Mesenchymal stem cell (in vitro differentiated cells and primary cell): ENCODE results near the gene GSAP.

Experiments
- DNase-seq: peaks from one replicate; pipeline ENCODE4 v3.0.0-alpha.2; 2013
- H2AFZ ChIP-seq: one replicate; pipeline ENCODE4 v1.6.1; 2013; ENCODE audit warnings: low read depth, mild to moderate bottlenecking, control low read depth, inconsistent platforms, low read length, moderate library complexity
- H2AK5ac ChIP-seq: 2 replicates; pipeline ENCODE4 v1.6.1; 2013; ENCODE audit warnings: low read length, moderate library complexity, mild to moderate bottlenecking, inconsistent platforms; ENCODE audit not compliant: severe bottlenecking
- H2BK120ac ChIP-seq: one replicate; pipeline ENCODE4 v1.6.1; 2013; ENCODE audit warnings: low read depth, mild to moderate bottlenecking, inconsistent platforms, low read length, moderate library complexity
- H2BK12ac ChIP-seq, 2 experiments: one replicate each; pipeline ENCODE4 v1.6.1; 2013; ENCODE audit warnings: inconsistent platforms in 2 of 2, low read length in 2 of 2, mild to moderate bottlenecking in 2 of 2, moderate library complexity in 2 of 2, control low read depth in 1 of 2
- H2BK15ac ChIP-seq: one replicate; pipeline ENCODE4 v1.6.1; 2013; ENCODE audit warnings: mild to moderate bottlenecking, low read depth, inconsistent platforms; ENCODE audit not compliant: poor library complexity, severe bottlenecking
- H2BK5ac ChIP-seq: 2 replicates; pipeline ENCODE4 v1.6.1; 2013; ENCODE audit warnings: low read depth, mild to moderate bottlenecking, low read length, control low read depth, inconsistent platforms; ENCODE audit not compliant: poor library complexity, severe bottlenecking
- H3K14ac ChIP-seq, 2 experiments: one replicate each; pipeline ENCODE4 v1.6.1; 2013; ENCODE audit warnings: inconsistent platforms in 2 of 2, low read length in 2 of 2, control low read depth in 1 of 2, mild to moderate bottlenecking in 1 of 2, moderate library complexity in 1 of 2
- H3K18ac ChIP-seq, 2 experiments: one replicate each; pipeline ENCODE4 v1.6.1; 2013; ENCODE audit warnings: inconsistent platforms in 2 of 2, low read length in 2 of 2, control low read depth in 1 of 2, low read depth in 1 of 2, mild to moderate bottlenecking in 1 of 2
- H3K23ac ChIP-seq, 2 experiments: one replicate each; pipeline ENCODE4 v1.6.1; 2013; ENCODE audit warnings: inconsistent platforms in 2 of 2, low read length in 2 of 2, mild to moderate bottlenecking in 2 of 2, moderate library complexity in 2 of 2, control low read depth in 1 of 2
- H3K27ac ChIP-seq: 2 replicates; pipeline ENCODE4 v1.5.1; 2013; ENCODE audit warnings: mild to moderate bottlenecking, moderate library complexity, low read length, control low read depth, inconsistent platforms; ENCODE audit not compliant: poor library complexity, severe bottlenecking
- H3K27me3 ChIP-seq, 2 experiments: 2 replicates each; pipeline versions ENCODE4 v1.6.1 to v1.7.0; 2013; ENCODE audit warnings: low read length in 2 of 2, mild to moderate bottlenecking in 2 of 2, moderate library complexity in 2 of 2, control low read depth in 1 of 2, inconsistent platforms in 1 of 2; ENCODE audit not compliant: control insufficient read depth in 1 of 2, insufficient read depth in 1 of 2
- H3K36me3 ChIP-seq, 2 experiments: 2 replicates each; pipeline versions ENCODE4 v1.6.1 to v1.7.0; 2013; ENCODE audit warnings: low read length in 2 of 2, control low read depth in 1 of 2, inconsistent platforms in 1 of 2, low read depth in 1 of 2, mild to moderate bottlenecking in 1 of 2; ENCODE audit not compliant: insufficient read depth in 2 of 2, control insufficient read depth in 1 of 2
- H3K4ac ChIP-seq, 2 experiments: one replicate each; pipeline ENCODE4 v1.6.1; 2013; ENCODE audit warnings: inconsistent platforms in 2 of 2, low read length in 2 of 2, mild to moderate bottlenecking in 2 of 2, moderate library complexity in 2 of 2, control low read depth in 1 of 2, low read depth in 1 of 2
- H3K4me1 ChIP-seq: 2 replicates; pipeline ENCODE4 v1.6.1; 2013; ENCODE audit warnings: low read depth, low read length, control low read depth; ENCODE audit not compliant: control insufficient read depth, insufficient read depth
- H3K4me2 ChIP-seq: 2 replicates; pipeline ENCODE4 v1.6.1; 2013; ENCODE audit warnings: low read length, mild to moderate bottlenecking, inconsistent platforms; ENCODE audit not compliant: poor library complexity, severe bottlenecking
- H3K4me3 ChIP-seq, 2 experiments: 2 replicates each; pipeline versions ENCODE4 v1.5.1 to v1.7.0; 2013; ENCODE audit warnings: low read length in 2 of 2, mild to moderate bottlenecking in 2 of 2, control low read depth in 1 of 2, low read depth in 1 of 2; ENCODE audit not compliant: insufficient read depth in 1 of 2
- H3K79me1 ChIP-seq: replicated peaks from 2 replicates; pipeline ENCODE4 v1.6.1; 2013; ENCODE audit warnings: mild to moderate bottlenecking, control low read depth, low read length, inconsistent platforms; ENCODE audit not compliant: poor library complexity, severe bottlenecking
- H3K9ac ChIP-seq: 2 replicates; pipeline ENCODE4 v1.7.0; 2013; ENCODE audit warnings: mild to moderate bottlenecking, low read length, moderate library complexity
- H3K9me3 ChIP-seq: 2 replicates; pipeline ENCODE4 v1.7.0; 2013; ENCODE audit warnings: mild to moderate bottlenecking, low read length; ENCODE audit not compliant: control insufficient read depth
- H4K8ac ChIP-seq: one replicate; pipeline ENCODE4 v1.6.1; 2013; ENCODE audit warnings: inconsistent platforms, mild to moderate bottlenecking, low read length, moderate library complexity
- H4K91ac ChIP-seq: one replicate; pipeline ENCODE4 v1.6.1; 2013; ENCODE audit warnings: mild to moderate bottlenecking, low read length, inconsistent platforms
- WGBS: methylation state at CpG from one replicate; pipeline ENCODE4 v1.1.7; 2013; ENCODE audit warnings: mixed read lengths; 5-methylcytosine and 5-hydroxymethylcytosine counted together

GSAP gene

DNA sequence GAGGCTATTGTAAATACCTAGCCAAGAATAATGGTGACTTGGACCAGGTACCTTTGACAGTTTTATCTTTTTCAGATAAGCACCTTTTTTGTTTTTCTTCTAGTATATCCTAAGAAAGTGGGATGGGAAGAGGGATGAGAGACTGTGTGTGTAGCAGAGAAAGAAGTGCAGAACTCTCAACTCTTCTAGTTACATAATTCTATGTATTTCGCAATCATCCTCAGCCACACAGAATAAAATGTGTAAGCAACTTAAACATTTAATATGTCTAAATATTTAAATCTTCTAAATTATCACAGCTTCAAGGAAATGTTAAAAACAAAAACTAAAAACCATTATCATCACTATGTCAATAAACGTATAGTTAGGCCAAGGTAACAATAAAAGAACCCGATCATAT lies 42.6 kb upstream of the GSAP start:
- H3K36me3 ChIP-seq: no peaks in the 10 kb centered on the region
- no peak overlapping the region for H3K4me2 ChIP-seq
- no peak for DNase-seq
- peaks cover 3% of the 10 kb centered on the region for H3K4me1 ChIP-seq
- WGBS: no CpG with 5 or more reads among the region's 3 CpGs
- H2AFZ ChIP-seq: no peak overlapping the region
- H3K27ac ChIP-seq: no peak overlapping the region
- no peaks in the 10 kb centered on the region for H3K9me3 ChIP-seq
- H2BK5ac ChIP-seq: no peak overlapping the region
- H3K23ac ChIP-seq: no peak overlapping the region
- H4K8ac ChIP-seq: no peak overlapping the region
- H3K18ac ChIP-seq: no peak overlapping the region
- H3K79me1 ChIP-seq: no peaks in the 10 kb centered on the region
- no peak overlapping the region for H3K14ac ChIP-seq
- no peak overlapping the region for H3K4ac ChIP-seq
- H3K27me3 ChIP-seq: no peaks in the 10 kb centered on the region
- no peak overlapping the region for H3K9ac ChIP-seq
- no peak overlapping the region for H3K4me3 ChIP-seq
- H2BK12ac ChIP-seq: no peak overlapping the region
- H4K91ac ChIP-seq: no peak overlapping the region
- H2BK15ac ChIP-seq: no peak overlapping the region
- H2BK120ac ChIP-seq: no peak overlapping the region
- no peak overlapping the region for H2AK5ac ChIP-seq

DNA sequence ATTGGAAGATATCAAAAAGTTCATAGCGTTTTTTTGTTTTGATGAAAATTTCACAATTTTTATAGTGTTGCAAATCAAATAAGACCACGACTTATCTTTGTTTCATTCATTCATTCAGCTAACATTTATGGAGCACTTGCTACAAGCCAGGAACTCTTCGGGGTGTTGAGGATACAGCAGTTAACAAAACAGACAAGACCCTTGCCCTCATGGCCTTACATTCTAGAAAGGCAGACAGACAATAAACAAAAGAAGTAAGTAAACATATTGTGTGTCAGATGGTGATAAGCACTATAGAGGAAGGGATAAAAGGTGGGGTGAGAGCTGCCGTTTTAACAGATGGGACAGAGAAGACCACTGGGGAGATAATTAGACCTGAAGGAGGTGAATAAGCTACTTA lies 41.6 kb upstream of the GSAP start:
- Histone ChIP-seq H3K27ac (no peak overlapping the region), H3K9me3 (no peaks in the 10 kb centered on the region), H3K79me1 (no peaks in the 10 kb centered on the region), H3K23ac (no peak overlapping the region), H2BK15ac (no peak overlapping the region), H3K18ac (no peak overlapping the region), H3K14ac (no peak overlapping the region), H2AK5ac (no peak overlapping the region), H3K36me3 (no peaks in the 10 kb centered on the region), H3K9ac (no peak overlapping the region), H3K27me3 (no peaks in the 10 kb centered on the region), H3K4me1 (peaks cover 3% of the 10 kb centered on the region), H4K8ac (no peak overlapping the region), H2AFZ (no peak overlapping the region), H2BK12ac (no peak overlapping the region), H2BK120ac (no peak overlapping the region), H4K91ac (no peak overlapping the region), H3K4ac (no peak overlapping the region), H3K4me3 (no peak overlapping the region), H3K4me2 (no peak overlapping the region), H2BK5ac (no peak overlapping the region)
- no peak for DNase-seq
- WGBS: 65% methylated on average over 3 of the region's 4 CpGs

DNA sequence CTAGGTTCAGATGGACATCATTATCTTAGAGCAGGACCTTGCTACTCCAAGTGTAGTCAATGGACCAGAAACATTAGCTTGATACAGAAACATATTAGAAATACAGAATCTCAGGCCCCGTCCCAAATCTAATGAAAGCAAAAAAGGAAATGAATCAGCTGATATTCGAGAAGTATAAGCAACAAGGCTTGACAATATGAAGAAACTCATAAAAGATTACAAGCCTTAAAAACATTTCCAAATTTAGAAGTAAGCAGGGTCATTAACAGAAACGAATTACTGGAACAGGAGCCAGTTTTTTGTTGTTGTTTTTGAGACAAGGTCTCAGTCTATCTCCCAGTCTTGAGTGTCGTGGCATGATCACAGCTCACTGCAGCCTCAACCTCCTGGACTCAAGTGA lies 40.5 kb upstream of the GSAP start:
- Histone ChIP-seq H2BK120ac (no peak overlapping the region), H3K9ac (no peak overlapping the region), H3K18ac (peak overlapping the region in 1 of 2 experiments; percentile 54), H3K4ac (no peak overlapping the region), H3K27me3 (no peaks in the 10 kb centered on the region), H2BK12ac (no peak overlapping the region), H3K14ac (no peak overlapping the region), H3K4me1 (peaks cover 3% of the 10 kb centered on the region), H2BK15ac (no peak overlapping the region), H2BK5ac (no peak overlapping the region), H3K4me2 (no peak overlapping the region), H3K36me3 (no peaks in the 10 kb centered on the region), H3K27ac (no peak overlapping the region), H4K8ac (no peak overlapping the region), H3K9me3 (no peaks in the 10 kb centered on the region), H2AK5ac (no peak overlapping the region), H3K4me3 (no peak overlapping the region), H4K91ac (no peak overlapping the region), H2AFZ (no peak overlapping the region), H3K79me1 (no peaks in the 10 kb centered on the region), H3K23ac (no peak overlapping the region)
- WGBS: 81% methylated on average over 3 of the region's 4 CpGs
- no peak for DNase-seq

DNA sequence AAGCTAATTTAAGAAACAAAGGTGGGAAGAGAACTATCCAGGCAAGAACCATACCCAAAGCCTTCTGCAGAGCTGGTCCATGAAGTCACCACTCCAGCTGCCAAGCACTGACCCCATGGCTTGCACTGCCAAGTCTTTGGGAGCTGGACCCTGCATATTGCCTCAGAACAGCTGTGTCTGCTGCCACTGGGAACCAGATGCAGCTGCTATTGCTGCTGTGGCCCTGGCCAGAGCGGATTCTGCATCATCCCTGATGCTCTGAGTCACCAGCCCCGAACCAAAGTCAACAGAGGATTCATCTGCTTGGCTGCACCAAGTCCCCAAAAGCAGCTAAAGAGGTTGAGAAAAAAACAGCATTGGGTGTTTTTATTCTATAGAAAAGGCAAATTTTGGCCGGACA lies 39.2 kb upstream of the GSAP start:
- Histone ChIP-seq H3K4me3 (no peak overlapping the region), H4K8ac (peak overlapping the region; percentile 80), H2BK12ac (no peak overlapping the region), H3K9me3 (no peaks in the 10 kb centered on the region), H3K27ac (no peak overlapping the region), H3K27me3 (no peaks in the 10 kb centered on the region), H2BK15ac (no peak overlapping the region), H4K91ac (no peak overlapping the region), H3K9ac (no peak overlapping the region), H3K14ac (no peak overlapping the region), H2BK5ac (no peak overlapping the region), H3K36me3 (no peaks in the 10 kb centered on the region), H3K23ac (no peak overlapping the region), H3K4me1 (peaks cover 3% of the 10 kb centered on the region), H2AFZ (no peak overlapping the region), H3K4ac (no peak overlapping the region), H2BK120ac (no peak overlapping the region), H3K79me1 (no peaks in the 10 kb centered on the region), H3K18ac (no peak overlapping the region), H3K4me2 (no peak overlapping the region), H2AK5ac (no peak overlapping the region)
- peak; percentile 81 for DNase-seq
- WGBS: 25% methylated on average over 2 of the region's 3 CpGs
